GM12872 (cell line): Measurements from ENCODE around the gene SFXN5.

ENCODE experiments used
- TF ChIP-seq, protein P1 (sequence below): IDR thresholded peaks from 3 replicates; pipeline ENCODE4 v1.5.1; 2011; ENCODE audit warnings: low read depth, mild to moderate bottlenecking, low read length, moderate library complexity; ENCODE audit not compliant: insufficient read depth

Gene SFXN5

DNA sequence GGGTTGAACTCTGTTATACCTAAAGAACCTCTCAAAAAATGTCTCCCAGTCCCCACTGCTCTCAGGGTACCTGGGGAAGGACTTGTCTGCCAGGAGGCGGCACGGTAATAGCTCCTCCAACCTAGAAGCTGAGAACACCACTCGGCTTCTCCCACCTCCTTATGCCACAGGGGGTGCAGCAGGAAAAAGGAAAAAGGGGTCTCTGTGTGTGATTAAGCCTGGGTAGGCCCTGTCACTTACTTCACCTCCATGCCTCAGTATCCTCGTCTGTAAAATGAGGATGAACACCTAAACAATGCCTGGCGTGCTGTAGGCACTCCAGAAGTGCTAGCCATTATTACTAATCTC, 77.6 kb downstream of the SFXN5 start:
- TF ChIP-seq, protein P1, sequence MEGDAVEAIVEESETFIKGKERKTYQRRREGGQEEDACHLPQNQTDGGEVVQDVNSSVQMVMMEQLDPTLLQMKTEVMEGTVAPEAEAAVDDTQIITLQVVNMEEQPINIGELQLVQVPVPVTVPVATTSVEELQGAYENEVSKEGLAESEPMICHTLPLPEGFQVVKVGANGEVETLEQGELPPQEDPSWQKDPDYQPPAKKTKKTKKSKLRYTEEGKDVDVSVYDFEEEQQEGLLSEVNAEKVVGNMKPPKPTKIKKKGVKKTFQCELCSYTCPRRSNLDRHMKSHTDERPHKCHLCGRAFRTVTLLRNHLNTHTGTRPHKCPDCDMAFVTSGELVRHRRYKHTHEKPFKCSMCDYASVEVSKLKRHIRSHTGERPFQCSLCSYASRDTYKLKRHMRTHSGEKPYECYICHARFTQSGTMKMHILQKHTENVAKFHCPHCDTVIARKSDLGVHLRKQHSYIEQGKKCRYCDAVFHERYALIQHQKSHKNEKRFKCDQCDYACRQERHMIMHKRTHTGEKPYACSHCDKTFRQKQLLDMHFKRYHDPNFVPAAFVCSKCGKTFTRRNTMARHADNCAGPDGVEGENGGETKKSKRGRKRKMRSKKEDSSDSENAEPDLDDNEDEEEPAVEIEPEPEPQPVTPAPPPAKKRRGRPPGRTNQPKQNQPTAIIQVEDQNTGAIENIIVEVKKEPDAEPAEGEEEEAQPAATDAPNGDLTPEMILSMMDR: no peak

DNA sequence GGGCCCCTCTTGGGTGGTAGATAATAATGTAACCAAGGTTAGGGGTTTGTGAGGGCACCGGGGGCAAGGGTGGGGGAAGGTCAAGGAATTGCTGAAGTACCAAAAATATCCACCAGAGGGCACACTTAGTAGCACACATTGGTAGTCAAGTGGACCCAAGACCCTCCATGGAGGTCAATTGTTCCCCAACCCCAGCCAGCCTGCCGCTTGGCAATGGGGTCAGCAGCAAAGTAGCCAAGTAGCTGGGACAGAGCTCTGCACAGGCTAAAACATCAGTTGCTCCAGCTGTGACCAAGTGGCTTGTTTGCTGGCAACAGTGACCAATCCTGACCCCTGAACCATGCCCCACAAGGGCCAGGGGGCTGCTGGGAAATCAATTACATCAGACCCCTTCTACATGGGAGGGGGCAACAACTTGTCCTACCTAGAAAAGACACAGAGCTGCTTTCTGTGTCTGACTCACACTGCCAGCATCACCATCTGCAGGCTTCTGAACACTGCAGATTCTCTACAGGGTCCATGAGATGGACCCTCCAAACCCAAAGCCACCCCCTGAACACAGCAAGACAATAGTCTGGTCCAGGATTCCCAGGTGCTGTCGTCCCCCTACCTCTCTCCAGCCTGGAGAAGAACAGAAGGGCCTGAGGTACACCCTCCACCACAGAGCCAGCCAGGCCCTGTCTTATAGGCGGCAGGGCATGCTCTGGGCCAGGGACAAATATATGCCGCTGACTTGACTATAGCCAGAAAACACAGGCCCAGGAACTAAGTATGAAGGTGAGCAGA, 78.2 kb downstream of the SFXN5 start:
- TF ChIP-seq, protein P1: peak; percentile 82

DNA sequence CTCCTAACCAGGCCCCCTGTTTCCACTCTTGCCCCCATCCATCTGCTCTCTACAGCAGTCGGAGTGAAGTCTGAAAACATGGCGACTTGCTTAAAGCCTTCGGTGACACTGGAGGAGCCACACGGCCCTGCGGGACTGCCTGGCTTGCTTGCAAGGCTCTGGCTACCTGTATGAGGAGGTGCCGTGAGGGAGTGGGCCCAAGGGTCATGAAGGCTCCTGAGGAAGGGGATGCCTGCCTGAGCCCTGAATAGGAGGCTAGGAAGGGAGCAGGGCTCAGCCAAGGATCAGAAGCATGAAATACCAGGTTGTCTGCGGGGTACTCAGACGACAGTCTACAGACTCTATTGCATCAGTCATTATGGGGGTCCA, 78.8 kb downstream of the SFXN5 start:
- TF ChIP-seq, protein P1: no peak

DNA sequence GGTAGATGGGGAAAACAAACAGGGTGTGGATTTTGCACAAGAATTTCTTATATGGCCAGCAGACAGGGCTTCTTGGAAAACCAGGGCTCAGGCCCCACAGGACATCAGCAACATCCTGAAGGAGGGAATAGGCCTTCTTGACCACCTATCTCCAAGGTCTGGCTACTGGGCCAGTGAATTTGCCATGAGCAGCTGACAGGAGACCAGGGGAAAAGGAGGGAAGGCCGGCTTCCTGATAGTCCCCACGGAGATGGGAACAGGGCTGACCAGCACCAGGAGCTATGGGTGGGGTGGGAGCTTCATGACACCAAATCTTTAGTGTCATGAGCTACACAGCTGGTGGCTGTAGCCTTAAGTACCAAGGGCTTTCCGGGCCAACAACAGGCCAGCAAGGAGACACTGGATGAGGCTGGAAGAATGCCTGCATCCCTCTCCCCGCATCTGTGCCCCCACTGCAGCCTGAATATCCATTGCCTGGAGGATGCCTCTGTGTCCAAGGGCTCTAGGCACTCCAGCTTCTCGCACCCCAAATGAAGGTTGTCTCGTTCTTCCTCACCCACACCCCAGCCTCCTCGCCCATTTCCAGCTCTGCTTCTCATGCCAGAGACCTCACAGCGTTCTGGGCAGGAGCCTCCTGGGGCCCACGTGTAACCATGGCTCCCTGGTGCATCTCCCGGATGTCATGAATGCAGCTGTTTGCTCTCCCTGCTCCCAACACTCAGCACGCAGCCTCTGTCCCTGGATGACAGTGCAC, 79.4 kb downstream of the SFXN5 start:
- TF ChIP-seq, protein P1: no peak

DNA sequence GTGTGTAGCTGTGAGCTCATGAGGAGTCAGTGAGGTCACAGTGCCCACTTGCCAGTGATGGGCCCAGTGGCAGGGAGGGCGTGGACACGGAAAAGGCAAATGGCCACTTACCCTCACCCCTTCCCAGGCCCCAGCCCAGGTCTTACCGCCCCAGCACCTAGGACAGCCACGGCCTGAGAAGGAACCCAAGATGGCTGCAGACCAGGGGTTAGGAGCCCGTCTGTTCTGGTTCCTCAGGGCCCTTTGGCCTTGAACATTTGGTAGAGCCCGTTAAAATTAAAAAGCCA, 80.1 kb downstream of the SFXN5 start:
- TF ChIP-seq, protein P1: no peak

DNA sequence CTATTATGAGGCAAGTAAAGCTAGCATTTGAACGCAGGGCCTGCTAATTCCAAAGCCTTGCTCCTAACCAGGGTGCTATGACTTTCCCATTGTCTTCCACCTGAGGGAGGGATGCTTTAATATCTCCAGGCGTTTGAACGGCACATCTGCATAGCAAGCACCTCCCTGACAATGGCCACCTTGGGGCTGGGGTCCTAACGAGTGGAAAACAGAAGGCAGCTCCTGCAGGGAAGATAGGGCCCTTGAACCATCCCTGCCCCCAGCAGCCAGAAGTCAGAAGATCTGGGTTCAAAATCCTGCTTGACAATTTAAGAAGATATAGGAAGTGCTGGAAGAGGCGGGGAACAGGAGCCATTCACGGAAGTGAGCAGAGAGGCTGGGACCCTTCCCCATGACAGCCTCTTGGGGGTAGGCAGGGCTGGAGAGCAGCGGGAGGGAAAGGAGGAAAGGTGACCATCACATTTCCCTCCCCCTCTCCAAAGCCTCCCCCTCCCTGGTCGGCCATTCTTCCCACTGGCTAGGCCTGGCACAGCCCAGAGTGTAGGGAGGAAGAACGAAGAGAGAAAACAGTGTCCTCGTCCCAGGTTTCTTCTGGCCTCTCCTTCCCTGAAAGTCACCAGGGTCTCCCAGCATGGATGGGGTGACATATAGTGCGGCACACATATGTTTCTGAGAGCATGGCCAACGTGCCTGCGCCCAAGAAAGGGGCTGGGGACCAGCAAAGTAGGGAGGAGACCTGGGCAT, 80.6 kb downstream of the SFXN5 start:
- TF ChIP-seq, protein P1: no peak

DNA sequence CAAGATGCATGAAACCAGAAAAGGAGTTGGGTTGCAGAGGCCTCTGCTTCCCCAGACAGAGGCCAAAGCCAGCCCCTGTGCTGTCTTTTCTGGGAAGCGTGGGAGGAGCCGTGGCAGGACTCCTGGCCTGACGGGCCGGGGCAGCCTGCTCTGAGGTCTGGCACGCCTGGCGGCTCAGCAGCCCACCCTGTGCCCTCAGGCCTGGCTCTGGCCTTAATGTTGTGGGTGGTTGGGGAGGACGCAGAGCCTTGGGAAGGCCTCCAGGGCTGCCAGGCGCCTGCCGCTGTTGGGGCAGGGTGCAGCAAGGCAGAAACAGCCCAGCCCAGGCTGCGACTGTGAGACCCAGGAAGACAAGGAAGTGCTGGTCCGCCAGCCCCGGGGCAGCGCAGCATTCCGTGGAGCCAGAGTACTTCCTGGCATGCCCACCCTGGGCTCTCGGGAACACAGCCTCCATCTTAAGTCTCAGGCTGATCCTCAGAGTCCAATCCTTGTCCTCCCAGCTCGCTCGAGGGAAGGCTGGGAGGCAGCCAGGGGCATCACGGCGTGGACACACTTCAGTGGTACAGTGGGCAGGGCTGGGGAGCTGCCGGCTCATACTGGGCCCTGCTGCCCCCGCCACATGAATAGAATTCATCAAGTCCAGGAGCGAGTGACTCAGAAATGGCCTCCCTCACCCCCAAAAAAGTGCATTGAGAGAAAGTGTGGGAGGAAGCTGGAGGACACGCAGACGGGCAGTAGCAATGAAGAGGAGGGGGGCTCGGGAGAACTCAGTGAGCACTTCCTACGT, 81.5 kb downstream of the SFXN5 start:
- TF ChIP-seq, protein P1: no peak
